GM10248 (cell line): Measurements from ENCODE around the gene CDCA7.
"Not testable (repeated sequence)": the region's sequence is repeated elsewhere in the genome, so short reads cannot be mapped to it uniquely, and the experiment has no call there.

ENCODE experiments used
- CTCF ChIA-PET: fragments of 300-600 bp; sonication (Branson Sonifier 250); formaldehyde crosslinking; extraction: SDS; loops from one replicate; lab custom pipeline; 2021; ENCODE audit warnings: antibody characterized with exemption; lab: Yijun Ruan, JAX
- POLR2A ChIA-PET: fragments of 350-650 bp; sonication (Branson Sonifier 250); formaldehyde crosslinking; extraction: SDS; loops from one replicate; lab custom pipeline; 2020; ENCODE audit warnings: antibody characterized with exemption; lab: Yijun Ruan, JAX
- DNase-seq: peaks from one replicate; pipeline ENCODE4 v3.0.0; 2012; ENCODE audit errors: extremely low spot score
- TF ChIP-seq, protein P1 (sequence below): IDR thresholded peaks from 2 replicates; pipeline ENCODE4 v1.5.1; 2012; ENCODE audit warnings: mild to moderate bottlenecking, low read depth; ENCODE audit errors: extremely low read depth, missing control alignments, control extremely low read depth

CDCA7 gene

DNA sequence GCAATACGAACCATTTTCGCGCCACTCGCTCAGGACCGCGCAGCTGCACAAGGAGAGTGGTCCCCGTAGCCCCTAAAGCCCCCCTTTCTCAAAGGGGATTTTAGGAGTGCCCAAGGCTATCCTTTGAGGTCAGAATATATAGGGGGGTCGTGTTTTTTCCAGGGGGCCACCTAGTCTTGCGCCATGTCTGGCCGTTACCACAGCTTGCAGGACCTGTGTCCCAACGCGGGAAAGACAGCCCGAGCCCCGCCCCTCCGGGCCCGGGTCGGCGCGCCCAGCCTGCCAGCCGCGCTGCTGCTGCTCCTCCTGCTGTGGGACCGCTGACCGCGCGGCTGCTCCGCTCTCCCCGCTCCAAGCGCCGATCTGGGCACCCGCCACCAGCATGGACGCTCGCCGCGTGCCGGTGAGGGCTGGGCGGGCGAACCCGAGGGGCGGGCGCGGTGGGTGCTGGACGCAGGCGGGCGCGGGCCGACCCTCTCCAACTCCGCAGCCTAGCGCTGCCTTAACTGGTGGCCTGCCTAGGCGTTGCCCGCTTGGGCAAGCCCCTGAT is at the start of gene CDCA7:
TSS of gene CDCA7 (plus strand) at position 291 of the 550 bp plus-strand sequence. CDS start at position 383, 92 bp downstream.
- ChIA-PET CTCF (interaction anchor here (1.4 to 1.5 kb wide), 2 partner anchors 46 to 328 kb away, joined by 3 to 4 read pairs; no protein-coding TSS in a partner anchor), POLR2A (no interaction called here)
- TF ChIP-seq, protein P1, sequence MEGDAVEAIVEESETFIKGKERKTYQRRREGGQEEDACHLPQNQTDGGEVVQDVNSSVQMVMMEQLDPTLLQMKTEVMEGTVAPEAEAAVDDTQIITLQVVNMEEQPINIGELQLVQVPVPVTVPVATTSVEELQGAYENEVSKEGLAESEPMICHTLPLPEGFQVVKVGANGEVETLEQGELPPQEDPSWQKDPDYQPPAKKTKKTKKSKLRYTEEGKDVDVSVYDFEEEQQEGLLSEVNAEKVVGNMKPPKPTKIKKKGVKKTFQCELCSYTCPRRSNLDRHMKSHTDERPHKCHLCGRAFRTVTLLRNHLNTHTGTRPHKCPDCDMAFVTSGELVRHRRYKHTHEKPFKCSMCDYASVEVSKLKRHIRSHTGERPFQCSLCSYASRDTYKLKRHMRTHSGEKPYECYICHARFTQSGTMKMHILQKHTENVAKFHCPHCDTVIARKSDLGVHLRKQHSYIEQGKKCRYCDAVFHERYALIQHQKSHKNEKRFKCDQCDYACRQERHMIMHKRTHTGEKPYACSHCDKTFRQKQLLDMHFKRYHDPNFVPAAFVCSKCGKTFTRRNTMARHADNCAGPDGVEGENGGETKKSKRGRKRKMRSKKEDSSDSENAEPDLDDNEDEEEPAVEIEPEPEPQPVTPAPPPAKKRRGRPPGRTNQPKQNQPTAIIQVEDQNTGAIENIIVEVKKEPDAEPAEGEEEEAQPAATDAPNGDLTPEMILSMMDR, result no peak
- peak; percentile 85 for DNase-seq

DNA sequence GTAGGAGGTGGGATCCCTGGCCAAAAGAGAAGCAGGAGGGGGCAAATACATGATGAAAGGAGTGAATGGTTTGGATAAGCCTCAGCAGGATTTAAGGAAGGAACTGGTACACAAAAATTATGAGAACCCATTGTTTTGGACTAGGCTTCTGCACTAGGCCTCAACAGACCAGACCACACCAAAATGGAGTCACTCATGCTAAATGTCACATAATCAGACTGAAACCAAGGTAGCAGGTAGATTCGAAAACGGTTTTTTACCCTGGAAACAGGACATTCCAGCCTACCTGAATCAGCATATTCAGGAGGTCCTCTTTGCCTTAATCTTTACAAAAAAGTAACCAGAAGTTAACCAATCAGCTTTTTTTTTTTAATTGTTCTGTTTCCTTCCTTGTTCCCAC is 49.4 kb upstream of the CDCA7 start:
- no peak for DNase-seq
- ChIA-PET CTCF (interaction anchor here (1.3 to 2.2 kb wide), 2 partner anchors 19 to 277 kb away, joined by 3 to 6 read pairs; no protein-coding TSS in a partner anchor), POLR2A (no interaction called here)
- TF ChIP-seq, protein P1, result no peak

DNA sequence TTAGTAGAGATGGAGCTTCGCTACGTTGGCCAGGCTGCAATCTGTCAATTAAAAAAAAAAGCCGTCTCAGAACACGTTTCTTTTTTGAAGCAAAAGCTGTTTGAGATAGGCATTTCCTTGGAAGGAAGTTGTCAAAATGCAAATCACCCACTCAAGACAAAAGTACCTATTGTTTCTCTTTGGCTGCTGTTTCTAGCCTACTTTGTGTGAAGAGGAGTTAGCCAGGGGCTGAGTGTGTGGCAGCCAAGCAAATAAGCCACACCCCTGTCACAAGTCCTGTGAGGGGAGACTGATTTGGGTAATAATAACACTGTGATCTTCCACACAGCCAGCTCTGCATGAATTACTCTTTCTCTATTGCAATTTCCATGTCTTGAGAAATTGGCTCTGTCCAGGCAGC is 47.4 kb upstream of the CDCA7 start:
- POLR2A ChIA-PET, result no interaction called here
- TF ChIP-seq, protein P1, result no peak
- CTCF ChIA-PET, result interaction anchor here (1.0 to 1.8 kb wide), 3 partner anchors 14 to 95 kb away, joined by 3 to 4 read pairs (median 4); no protein-coding TSS in a partner anchor
- peak; percentile 54 for DNase-seq

DNA sequence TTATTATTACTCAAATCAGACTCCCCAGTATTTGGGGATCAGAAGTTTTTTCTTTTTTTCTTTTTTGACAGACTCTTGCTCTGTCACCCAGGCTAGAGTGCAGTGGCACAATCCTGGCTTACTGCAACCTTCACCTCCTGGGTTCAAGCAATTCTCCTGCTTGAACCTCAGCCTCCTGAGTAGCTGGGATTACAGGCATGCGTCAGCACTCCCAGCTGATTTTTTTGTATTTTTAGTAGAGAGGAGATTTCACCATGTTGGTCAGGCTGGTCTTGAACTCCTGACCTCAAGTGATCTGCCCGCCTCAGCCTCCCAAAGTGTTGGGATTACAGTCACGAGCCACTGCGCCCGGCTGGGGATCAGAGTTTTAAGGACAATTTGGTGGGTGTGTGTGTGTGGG is 45.3 kb upstream of the CDCA7 start:
- CTCF ChIA-PET, result interaction anchor here (1.3 kb wide), 1 partner anchor 45 kb away, joined by 4 read pairs; the partner anchor contains the start of gene CDCA7
- POLR2A ChIA-PET, DNase-seq: not testable (repeated sequence)

DNA sequence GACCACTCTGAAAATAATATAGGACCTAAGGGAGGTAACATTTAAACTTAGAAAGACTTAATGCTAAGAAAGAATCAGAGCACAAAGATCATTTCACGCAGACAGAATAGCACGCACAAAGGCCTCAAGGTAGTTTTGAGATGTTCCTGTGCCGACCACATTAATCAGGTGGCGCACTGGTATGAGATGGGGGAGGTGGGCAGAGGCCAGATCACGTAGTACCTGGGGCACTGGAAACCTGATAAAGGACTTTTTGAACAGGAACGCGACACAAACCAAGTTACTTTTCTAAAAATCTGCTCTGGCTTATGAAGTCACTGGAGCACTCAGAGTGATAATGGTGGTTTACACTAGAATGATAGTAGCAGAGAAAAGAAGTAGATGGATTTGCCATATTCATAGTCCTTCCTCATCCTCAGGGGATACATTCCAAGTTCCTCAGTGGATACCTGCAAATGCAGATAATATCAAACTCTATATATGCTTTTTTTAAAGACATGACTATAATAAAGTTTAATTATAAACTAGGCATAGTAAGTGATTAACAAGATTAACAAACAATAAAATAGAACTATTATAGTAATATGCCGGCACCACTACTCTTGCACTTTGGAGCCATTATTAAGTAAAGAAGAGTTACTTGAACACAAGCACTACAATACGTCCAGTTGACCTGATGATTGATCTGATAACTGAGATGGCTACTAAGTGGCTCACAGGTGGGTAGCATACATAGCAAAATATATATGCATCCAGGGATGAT is 42.6 kb upstream of the CDCA7 start:
- CTCF ChIA-PET, result no interaction called here
- POLR2A ChIA-PET, result no interaction called here
- TF ChIP-seq, protein P1, result no peak

DNA sequence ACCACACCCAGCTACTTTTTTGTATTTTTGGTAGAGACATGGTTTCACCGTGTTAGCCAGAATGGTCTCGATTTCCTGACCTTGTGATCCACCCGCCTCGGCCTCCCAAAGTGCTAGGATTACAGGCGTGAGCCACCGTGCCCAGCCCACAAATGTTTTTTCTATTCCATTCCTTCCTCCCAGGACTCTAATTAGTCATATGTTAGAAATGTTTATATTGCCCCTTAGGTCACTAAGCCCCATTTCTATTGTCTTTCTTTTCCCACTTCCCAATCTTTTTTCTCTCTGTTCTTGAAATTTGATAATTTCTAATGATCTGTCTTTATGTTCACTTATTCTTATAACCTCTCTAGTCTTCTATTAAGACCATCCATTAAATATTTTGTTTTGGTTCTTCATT is 31.3 kb upstream of the CDCA7 start:
- ChIA-PET CTCF (no interaction called here), POLR2A (no interaction called here)
- TF ChIP-seq, protein P1, result no peak
- DNase-seq, result no peak

More for the DNA sequence above, 42.6 kb upstream of the CDCA7 start:
- no peak for DNase-seq

DNA sequence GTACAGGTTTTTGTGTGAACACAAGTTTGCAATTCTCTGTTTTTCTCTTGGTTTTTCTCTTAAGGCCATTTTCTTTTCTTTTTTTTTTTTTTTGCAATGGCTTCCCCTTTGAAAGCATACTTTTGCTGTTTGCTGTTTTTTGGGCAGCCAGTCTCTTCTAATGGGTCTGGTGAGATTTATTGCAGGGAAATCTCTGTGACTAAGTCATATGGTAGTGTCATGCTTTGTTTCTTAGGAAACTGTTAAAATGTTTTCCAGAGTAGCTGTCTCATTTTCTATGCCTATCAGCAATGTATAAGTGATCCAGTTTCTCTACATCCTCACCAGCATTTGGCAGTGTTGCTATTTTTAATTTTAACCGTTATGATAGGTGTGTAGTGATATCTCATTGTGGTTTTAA is 27.9 kb upstream of the CDCA7 start:
- TF ChIP-seq, protein P1, result no peak
- no peak for DNase-seq
- POLR2A ChIA-PET, result no interaction called here
- CTCF ChIA-PET, result interaction anchor here (1.2 kb wide), 1 partner anchor 16 kb away, joined by 3 read pairs; no protein-coding TSS in a partner anchor
